ENCODE results near the gene LRMDA.

DNA sequence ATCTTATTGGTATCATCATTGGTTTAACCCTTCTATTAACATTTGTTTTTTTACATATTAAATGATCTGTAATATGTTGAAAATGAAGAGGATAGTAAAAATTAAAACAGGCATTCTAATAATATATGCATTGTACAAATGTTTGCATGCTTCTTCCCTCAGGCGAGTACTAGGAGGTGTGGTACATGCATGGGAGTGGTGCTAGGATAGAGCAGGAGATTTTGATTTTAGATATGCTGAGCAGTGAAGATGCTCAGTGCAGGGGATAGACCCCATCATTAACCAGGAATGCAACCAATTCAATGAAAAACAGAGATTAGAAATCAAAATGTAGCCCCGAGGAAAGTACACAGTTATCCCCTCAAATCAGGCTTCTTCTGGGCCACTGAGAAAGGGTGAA is 916.4 kb downstream of the LRMDA start:
- TF ChIP-seq CTCF (IDR thresholded peaks at IDR 0.05) = no peak
- TF ChIP-seq POLR2AphosphoS5 (IDR thresholded peaks at IDR 0.05) = no peak
- TF ChIP-seq POLR2A (IDR thresholded peaks at IDR 0.05) = no peak
